H9 (cell line): Measurements from ENCODE around the gene MECR. TPM values are rescaled to one million over a fixed set of nuclear protein-coding genes. Genes with fewer than 3 reads are reported as not detected.
A peak's percentile ranks its signal among the peaks of the same experiment; 100 is the strongest.

Source experiments
- DNase-seq: peaks from one replicate; pipeline ENCODE4 v3.0.0-alpha.2; 2017
- H2AFZ ChIP-seq: one replicate; pipeline ENCODE4 v1.6.1; 2013; ENCODE audit warnings: mild to moderate bottlenecking, low read length, control low read depth, moderate library complexity
- H2AK5ac ChIP-seq: 2 replicates; pipeline ENCODE4 v1.6.1; 2013; ENCODE audit warnings: low read length, control low read depth, mixed read lengths; ENCODE audit not compliant: insufficient read length
- H2BK120ac ChIP-seq: one replicate; pipeline ENCODE4 v1.6.1; 2013; ENCODE audit warnings: low read depth, mild to moderate bottlenecking, low read length, control low read depth, inconsistent platforms; ENCODE audit not compliant: poor library complexity, severe bottlenecking
- H2BK12ac ChIP-seq: 2 replicates; pipeline ENCODE4 v1.6.1; 2013; ENCODE audit warnings: low read length, control low read depth, mixed read lengths, low read depth; ENCODE audit not compliant: insufficient read length
- H2BK15ac ChIP-seq: 2 replicates; pipeline ENCODE4 v1.6.1; 2013; ENCODE audit warnings: low read depth, low read length, control low read depth
- H2BK20ac ChIP-seq: one replicate; pipeline ENCODE4 v1.6.1; 2013; ENCODE audit warnings: low read depth, mild to moderate bottlenecking, low read length, control low read depth, inconsistent platforms; ENCODE audit not compliant: poor library complexity, severe bottlenecking
- H2BK5ac ChIP-seq: 2 replicates; pipeline ENCODE4 v1.6.1; 2013; ENCODE audit warnings: low read length, control low read depth, mixed read lengths; ENCODE audit not compliant: insufficient read length
- H3K14ac ChIP-seq: 2 replicates; pipeline ENCODE4 v1.6.1; 2013; ENCODE audit warnings: low read length, control low read depth; ENCODE audit not compliant: insufficient read depth
- H3K18ac ChIP-seq: 2 replicates; pipeline ENCODE4 v1.6.1; 2013; ENCODE audit warnings: low read depth, mild to moderate bottlenecking, mixed read lengths, low read length, control low read depth; ENCODE audit not compliant: insufficient read length
- H3K23ac ChIP-seq: 2 replicates; pipeline ENCODE4 v1.6.1; 2013; ENCODE audit warnings: low read length, control low read depth, mixed read lengths, low read depth; ENCODE audit not compliant: insufficient read length
- H3K23me2 ChIP-seq: 2 replicates; pipeline ENCODE4 v1.6.1; 2013; ENCODE audit warnings: low read depth, mild to moderate bottlenecking, mixed read lengths, low read length, control low read depth; ENCODE audit not compliant: insufficient read length, poor library complexity, severe bottlenecking
- H3K27ac ChIP-seq: 2 replicates; pipeline ENCODE4 v1.5.1; 2013; ENCODE audit warnings: low read length, control low read depth, mixed read lengths, low read depth; ENCODE audit not compliant: insufficient read length
- H3K27me3 ChIP-seq: 2 replicates; pipeline ENCODE4 v1.6.1; 2013; ENCODE audit warnings: low read length, control low read depth, inconsistent platforms; ENCODE audit not compliant: insufficient read depth
- H3K4ac ChIP-seq: 2 replicates; pipeline ENCODE4 v1.6.1; 2013; ENCODE audit warnings: low read depth, mild to moderate bottlenecking, control low read depth, inconsistent platforms, low read length, moderate library complexity
- H3K4me1 ChIP-seq: 2 replicates; pipeline ENCODE4 v1.6.1; 2013; ENCODE audit warnings: low read length, control low read depth, inconsistent platforms; ENCODE audit not compliant: insufficient read depth
- H3K4me2 ChIP-seq: 2 replicates; pipeline ENCODE4 v1.6.1; 2013; ENCODE audit warnings: low read length, control low read depth, mixed read lengths; ENCODE audit not compliant: insufficient read length, insufficient read depth
- H3K56ac ChIP-seq: 2 replicates; pipeline ENCODE4 v1.6.1; 2013; ENCODE audit warnings: low read depth, mild to moderate bottlenecking, mixed read lengths, low read length, control low read depth; ENCODE audit not compliant: insufficient read length
- H3K79me1 ChIP-seq: 2 replicates; pipeline ENCODE4 v1.6.1; 2013; ENCODE audit warnings: low read depth, mild to moderate bottlenecking, moderate library complexity, low read length, control low read depth, inconsistent platforms; ENCODE audit not compliant: insufficient read depth, poor library complexity, severe bottlenecking
- H3K79me2 ChIP-seq: 2 replicates; pipeline ENCODE4 v1.6.1; 2013; ENCODE audit warnings: low read length, control low read depth, inconsistent platforms; ENCODE audit not compliant: insufficient read depth
- H3K9ac ChIP-seq: 2 replicates; pipeline ENCODE4 v1.6.1; 2013; ENCODE audit warnings: low read length, control low read depth, mixed read lengths; ENCODE audit not compliant: insufficient read length; ENCODE audit errors: extremely low read depth
- H3K9me3 ChIP-seq: one replicate; pipeline ENCODE4 v1.6.1; 2013; ENCODE audit warnings: low read depth, low read length, inconsistent platforms; ENCODE audit not compliant: control insufficient read depth
- H3T11ph ChIP-seq: one replicate; pipeline ENCODE4 v1.6.1; 2013; ENCODE audit warnings: mild to moderate bottlenecking, low read length, control low read depth, inconsistent platforms
- H4K20me1 ChIP-seq: one replicate; pipeline ENCODE4 v1.6.1; 2013; ENCODE audit not compliant: control insufficient read depth, insufficient read length, insufficient read depth
- H4K5ac ChIP-seq: 2 replicates; pipeline ENCODE4 v1.6.1; 2013; ENCODE audit warnings: low read depth, mild to moderate bottlenecking, mixed read lengths, low read length, control low read depth; ENCODE audit not compliant: insufficient read length
- H4K8ac ChIP-seq: replicated peaks from 2 replicates; pipeline ENCODE4 v1.6.1; 2013; ENCODE audit warnings: low read length, control low read depth, mixed read lengths, low read depth; ENCODE audit not compliant: insufficient read length
- H4K91ac ChIP-seq: 2 replicates; pipeline ENCODE4 v1.6.1; 2013; ENCODE audit warnings: low read depth, mild to moderate bottlenecking, moderate library complexity, mixed read lengths, low read length, control low read depth; ENCODE audit not compliant: insufficient read length
- H3K27ac Mint-ChIP-seq, 3 experiments: 2 replicates in 2 of 3; 3 replicates in 1 of 3; pipeline ENCODE4 v1.8.0; 2020 to 2021; ENCODE audit warnings: mixed read lengths in 3 of 3, mild to moderate bottlenecking in 1 of 3, moderate library complexity in 1 of 3
- H3K27me3 Mint-ChIP-seq: 2 replicates; pipeline ENCODE4 v1.8.0; 2021; ENCODE audit warnings: low read depth, mild to moderate bottlenecking, moderate library complexity, mixed read lengths
- H3K36me3 Mint-ChIP-seq, 3 experiments: 2 replicates in 2 of 3; 3 replicates in 1 of 3; pipeline ENCODE4 v1.8.0; 2020 to 2021; ENCODE audit warnings: low read depth in 3 of 3, mixed read lengths in 3 of 3; ENCODE audit not compliant: insufficient read depth in 1 of 3
- H3K4me1 Mint-ChIP-seq, 2 experiments: 2 replicates each; pipeline ENCODE4 v1.8.0; 2020; ENCODE audit warnings: mixed read lengths in 2 of 2
- H3K4me3 Mint-ChIP-seq, 2 experiments: 2 replicates in 1 of 2; 3 replicates in 1 of 2; pipeline ENCODE4 v1.8.0; 2020 to 2021; ENCODE audit warnings: mild to moderate bottlenecking in 2 of 2, mixed read lengths in 2 of 2, moderate library complexity in 1 of 2
- H3K9me3 Mint-ChIP-seq, 2 experiments: 2 replicates in 1 of 2; 3 replicates in 1 of 2; pipeline ENCODE4 v1.8.0; 2020; ENCODE audit warnings: mild to moderate bottlenecking in 2 of 2, mixed read lengths in 2 of 2, moderate library complexity in 1 of 2
- CTCF ChIP-seq: fragments of 200-600 bp; sonication (generic); conservative IDR thresholded peaks from 3 replicates; pipeline ENCODE4 v1.8.0; 2021; ENCODE audit warnings: antibody characterized with exemption, mild to moderate bottlenecking
- whole genome bisulfite sequencing: extraction: QIAGEN DNeasy Blood & Tissue Kit; methylation state at CpG from one replicate; pipeline ENCODE4 v1.1.7; 2013; ENCODE audit warnings: missing lambda C conversion rate, low lambda C conversion rate, mixed read lengths; ENCODE audit not compliant: insufficient read length; ENCODE audit errors: extremely low coverage; 5-methylcytosine and 5-hydroxymethylcytosine counted together
- total RNA-seq: library from RNA; stranded (reverse); gene quantifications from 2 replicates; pipeline ENCODE4 v1.2.1, GENCODE V29; 2021

The MECR gene
- total RNA-seq, 1 experiment from 2014 or later: 30.9 TPM

GRCh38 chr1:29171089-29171488 is 59.6 kb downstream of the MECR start:
- no peaks in the 10 kb centered on the region for H3K27me3 Mint-ChIP-seq
- no peak for DNase-seq
- H3K18ac ChIP-seq: no peak overlapping the region
- H3K9me3 ChIP-seq: no peaks in the 10 kb centered on the region
- H3K27ac Mint-ChIP-seq: peak overlapping the region in 2 of 3 experiments; percentile 48 to 54; a peak in 4 of 7 replicates
- H3K27ac ChIP-seq: no peak overlapping the region
- no peak overlapping the region for H3K4me2 ChIP-seq
- no peak overlapping the region for H3K9ac ChIP-seq
- no peak overlapping the region for H2AK5ac ChIP-seq
- H3K23me2 ChIP-seq: no peaks in the 10 kb centered on the region
- H2BK120ac ChIP-seq: no peak overlapping the region
- H3K4ac ChIP-seq: no peak overlapping the region
- H2BK12ac ChIP-seq: no peak overlapping the region
- H3K79me2 ChIP-seq: peaks cover 29% of the 10 kb centered on the region; the same call in 1 of the 2 replicates
- H3K23ac ChIP-seq: no peak overlapping the region
- H2BK20ac ChIP-seq: no peak overlapping the region
- H4K8ac ChIP-seq: no peak overlapping the region
- no peak overlapping the region for H3K56ac ChIP-seq
- peaks cover 12 to 38% (median 36%) of the 10 kb centered on the region in 3 experiments for H3K36me3 Mint-ChIP-seq
- peaks cover 6% of the 10 kb centered on the region for H3K79me1 ChIP-seq
- H2BK15ac ChIP-seq: no peak overlapping the region
- no peak overlapping the region for H4K91ac ChIP-seq
- H3K9me3 Mint-ChIP-seq: peaks cover 4 to 6% of the 10 kb centered on the region in 2 experiments; a peak in 3 of 5 replicates
- no peak overlapping the region for H2AFZ ChIP-seq
- H3K4me3 Mint-ChIP-seq: no peak overlapping the region; a peak in 1 of 5 replicates
- no peak overlapping the region for H4K5ac ChIP-seq
- no peak overlapping the region for H3T11ph ChIP-seq
- WGBS: no CpG with 5 or more reads among the region's 3 CpGs
- H3K14ac ChIP-seq: no peak overlapping the region
- H3K27me3 ChIP-seq: no peaks in the 10 kb centered on the region
- H2BK5ac ChIP-seq: no peak overlapping the region
- peaks cover 13% of the 10 kb centered on the region for H3K4me1 ChIP-seq
- H4K20me1 ChIP-seq: no peaks in the 10 kb centered on the region
- TF ChIP-seq CTCF: no peak
- peaks cover 41 to 46% of the 10 kb centered on the region in 2 experiments for H3K4me1 Mint-ChIP-seq
